Small intestine (tissue), 7 donors: ENCODE measurements around the gene SLC15A1. TPM values are rescaled to one million over a fixed set of nuclear protein-coding genes. Genes with fewer than 3 reads are reported as not detected.

Source experiments
- DNase-seq, 2 donors: peaks; one replicate each; pipeline versions ENCODE4 v3.0.0 to v3.0.0-alpha.2; 2013
- FAIRE-seq: peaks from 2 replicates; lab custom pipeline; 2012; peaks lifted over from hg19 to GRCh38; lab: Jason Lieb, UNC
- H3K27ac ChIP-seq, 3 donors: one replicate each; pipeline ENCODE4 v1.5.1; 2013; ENCODE audit warnings: low read length in 2 of 3, mild to moderate bottlenecking in 2 of 3, control low read depth in 1 of 3, inconsistent platforms in 1 of 3, low read depth in 1 of 3, moderate library complexity in 1 of 3
- H3K27me3 ChIP-seq, 3 donors: one replicate each; pipeline ENCODE4 v1.6.1; 2013; ENCODE audit warnings: low read length in 3 of 3, inconsistent platforms in 1 of 3; ENCODE audit not compliant: control insufficient read depth in 3 of 3, insufficient read depth in 3 of 3
- H3K36me3 ChIP-seq, 3 donors: one replicate each; pipeline ENCODE4 v1.6.1; 2013; ENCODE audit warnings: low read length in 3 of 3, inconsistent platforms in 1 of 3, low read depth in 1 of 3, mild to moderate bottlenecking in 1 of 3, moderate library complexity in 1 of 3; ENCODE audit not compliant: control insufficient read depth in 3 of 3, insufficient read depth in 2 of 3
- H3K4me1 ChIP-seq, 3 donors: one replicate each; pipeline ENCODE4 v1.6.1; 2013; ENCODE audit warnings: low read length in 2 of 3, inconsistent platforms in 1 of 3, low read depth in 1 of 3, mild to moderate bottlenecking in 1 of 3, moderate library complexity in 1 of 3; ENCODE audit not compliant: control insufficient read depth in 3 of 3, insufficient read depth in 2 of 3
- H3K4me3 ChIP-seq, 3 donors: one replicate each; pipeline ENCODE4 v1.5.1; 2013; ENCODE audit warnings: low read length in 3 of 3, control low read depth in 1 of 3, inconsistent platforms in 1 of 3, low read depth in 1 of 3, mild to moderate bottlenecking in 1 of 3, moderate library complexity in 1 of 3
- H3K9me3 ChIP-seq, 2 donors: one replicate each; pipeline ENCODE4 v1.6.1; 2013; ENCODE audit warnings: low read depth in 1 of 2, low read length in 1 of 2; ENCODE audit not compliant: control insufficient read depth in 2 of 2, insufficient read depth in 1 of 2
- WGBS, 3 donors: extraction: QIAGEN DNeasy Blood & Tissue Kit; methylation state at CpG; one replicate each; pipeline ENCODE4 v1.1.7; 2013; 5-methylcytosine and 5-hydroxymethylcytosine counted together
- polyA plus RNA-seq, 4 donors: library from polyadenylated mRNA; stranded (reverse) in 3 of 4; unstranded in 1 of 4; fragments of 200-250 nt in 3 of 4; fragments of 120-200 nt in 1 of 4; gene quantifications; one replicate each; pipeline versions ENCODE4 v1.2.1 to v1.2.3, GENCODE V29; 2013
- donor health status: healthy with polysubstance abuse.
- donor health status: control.
- donor health status: control.
- donor health status: Bipolar disorder and iron deficiency.
- donor health status: healthy.

Gene SLC15A1
- polyA plus RNA-seq, 4 donors, result 36.9 to 422 (median 281) TPM

- FAIRE-seq, result no peak
- H3K9me3 ChIP-seq, result no peaks in the 10 kb centered on the region
- no peaks in the 10 kb centered on the region for H3K4me1 ChIP-seq
- H3K27ac ChIP-seq, result no peak overlapping the region
- H3K4me3 ChIP-seq, result no peak overlapping the region
- H3K36me3 ChIP-seq, result peaks cover 0 to 42% (median 8%) of the 10 kb centered on the region in 3 donors
- H3K27me3 ChIP-seq, result no peaks in the 10 kb centered on the region
- DNase-seq, result no peak
- 86 to 91% (median 91%) methylated on average over 5 of the region's 5 CpGs for WGBS, 3 donors
Measured at GRCh38 chr13:98687319-98687718, 65.2 kb downstream of the SLC15A1 start.

- no peaks in the 10 kb centered on the region for H3K9me3 ChIP-seq
- no peak for FAIRE-seq
- H3K27me3 ChIP-seq, result no peaks in the 10 kb centered on the region
- no peaks in the 10 kb centered on the region for H3K4me1 ChIP-seq
- no peak overlapping the region for H3K27ac ChIP-seq
- DNase-seq, result no peak
- WGBS, 3 donors, result 89 to 95% (median 90%) methylated on average over 9 of the region's 9 CpGs
- H3K36me3 ChIP-seq, result peaks cover 0 to 43% (median 7%) of the 10 kb centered on the region in 3 donors
- no peak overlapping the region for H3K4me3 ChIP-seq
Measured at GRCh38 chr13:98686270-98686669, 66.2 kb downstream of the SLC15A1 start.

- Histone ChIP-seq H3K4me3 (no peak overlapping the region), H3K9me3 (no peaks in the 10 kb centered on the region), H3K27ac (no peak overlapping the region), H3K36me3 (peaks cover 0 to 35% (median 7%) of the 10 kb centered on the region in 3 donors), H3K27me3 (no peaks in the 10 kb centered on the region), H3K4me1 (no peaks in the 10 kb centered on the region)
- WGBS, 3 donors, result 49 to 72% (median 65%) methylated on average over 2 of the region's 2 CpGs
- DNase-seq (no peak), FAIRE-seq (no peak)
Measured at GRCh38 chr13:98685146-98685545, 67.3 kb downstream of the SLC15A1 start.

GRCh38 chr13:98681049-98681448 lies 71.4 kb downstream of the SLC15A1 start:
- FAIRE-seq (no peak), DNase-seq (no peak)
- Histone ChIP-seq H3K36me3 (peaks cover 0 to 20% (median 4%) of the 10 kb centered on the region in 3 donors), H3K27ac (no peak overlapping the region), H3K9me3 (no peaks in the 10 kb centered on the region), H3K4me3 (no peak overlapping the region), H3K4me1 (no peaks in the 10 kb centered on the region), H3K27me3 (no peaks in the 10 kb centered on the region)
- 82 to 89% (median 84%) methylated on average over 3 of the region's 3 CpGs for WGBS, 3 donors

GRCh38 chr13:98678741-98679140 lies 73.7 kb downstream of the SLC15A1 start:
- no peaks in the 10 kb centered on the region for H3K27me3 ChIP-seq
- no peak for FAIRE-seq
- no peaks in the 10 kb centered on the region for H3K9me3 ChIP-seq
- no peak overlapping the region for H3K4me3 ChIP-seq
- H3K27ac ChIP-seq, result no peak overlapping the region
- 89 to 93% (median 91%) methylated on average over 8 of the region's 8 CpGs for WGBS, 3 donors
- no peak for DNase-seq
- H3K4me1 ChIP-seq, result no peaks in the 10 kb centered on the region
- H3K36me3 ChIP-seq, result peaks cover 0 to 4% (median 4%) of the 10 kb centered on the region in 3 donors

GRCh38 chr13:98677398-98677797 lies 75.1 kb downstream of the SLC15A1 start:
- Histone ChIP-seq H3K27me3 (no peaks in the 10 kb centered on the region), H3K4me3 (no peak overlapping the region), H3K36me3 (peaks cover 0 to 4% (median 1%) of the 10 kb centered on the region in 3 donors), H3K9me3 (no peaks in the 10 kb centered on the region), H3K27ac (no peak overlapping the region), H3K4me1 (peaks cover 0 to 12% (median 0%) of the 10 kb centered on the region in 3 donors)
- 85 to 89% (median 85%) methylated on average over 13 of the region's 13 CpGs for WGBS, 3 donors
- FAIRE-seq, result no peak
- DNase-seq, result no peak

GRCh38 chr13:98676239-98676638 lies 76.2 kb downstream of the SLC15A1 start:
- H3K27me3 ChIP-seq, result no peaks in the 10 kb centered on the region
- DNase-seq (no peak), FAIRE-seq (no peak)
- H3K9me3 ChIP-seq, result no peaks in the 10 kb centered on the region
- H3K27ac ChIP-seq, result no peak overlapping the region
- peaks cover 0 to 16% (median 0%) of the 10 kb centered on the region in 3 donors for H3K4me1 ChIP-seq
- no peak overlapping the region for H3K4me3 ChIP-seq
- H3K36me3 ChIP-seq, result no peaks in the 10 kb centered on the region
- WGBS, 3 donors, result 84 to 93% (median 85%) methylated on average over 13 of the region's 13 CpGs

GRCh38 chr13:98675837-98676236 lies 76.6 kb downstream of the SLC15A1 start:
- Histone ChIP-seq H3K4me1 (peaks cover 0 to 16% (median 0%) of the 10 kb centered on the region in 3 donors), H3K27ac (no peak overlapping the region), H3K4me3 (no peak overlapping the region), H3K36me3 (no peaks in the 10 kb centered on the region), H3K9me3 (no peaks in the 10 kb centered on the region), H3K27me3 (no peaks in the 10 kb centered on the region)
- no peak for DNase-seq
- 82 to 92% (median 88%) methylated on average over 15 to 16 of the region's 16 CpGs for WGBS, 3 donors
- no peak for FAIRE-seq

GRCh38 chr13:98675066-98675465 lies 77.4 kb downstream of the SLC15A1 start:
- no peak for DNase-seq
- Histone ChIP-seq H3K36me3 (no peaks in the 10 kb centered on the region), H3K4me3 (no peak overlapping the region), H3K27me3 (no peaks in the 10 kb centered on the region), H3K27ac (no peak overlapping the region), H3K4me1 (peaks cover 0 to 16% (median 0%) of the 10 kb centered on the region in 3 donors), H3K9me3 (no peaks in the 10 kb centered on the region)
- no peak for FAIRE-seq
- WGBS, 3 donors, result 65 to 79% (median 78%) methylated on average over 11 of the region's 11 CpGs
